Ishikawa (cell line): ENCODE measurements around the gene MALL.

Source experiments
- CEBPB ChIP-seq: IDR thresholded peaks from 2 replicates; pipeline ENCODE4 v1.6.1; 2012
- CREB1 ChIP-seq: IDR thresholded peaks from 2 replicates; pipeline ENCODE4 v1.6.1; 2012; ENCODE audit warnings: low read depth
- EGR1 ChIP-seq: IDR thresholded peaks from 2 replicates; pipeline ENCODE4 v1.6.1; 2012
- EP300 ChIP-seq: IDR thresholded peaks from 2 replicates; pipeline ENCODE4 v1.6.1; 2012; ENCODE audit warnings: borderline replicate concordance
- FOXM1 ChIP-seq: IDR thresholded peaks from 2 replicates; pipeline ENCODE4 v1.6.1; 2012; ENCODE audit warnings: low read depth, borderline replicate concordance
- NFIC ChIP-seq: IDR thresholded peaks from 2 replicates; pipeline ENCODE4 v1.6.1; 2012
- RAD21 ChIP-seq: IDR thresholded peaks from 2 replicates; pipeline ENCODE4 v1.6.1; 2012; ENCODE audit warnings: low read depth
- TAF1 ChIP-seq: IDR thresholded peaks from 2 replicates; pipeline ENCODE4 v1.6.1; 2012; ENCODE audit warnings: low read depth, mild to moderate bottlenecking
- TCF12 ChIP-seq: IDR thresholded peaks from 2 replicates; pipeline ENCODE4 v1.6.1; 2012; ENCODE audit warnings: low read depth
- TEAD4 ChIP-seq: IDR thresholded peaks from 2 replicates; pipeline ENCODE4 v1.6.1; 2012
- YY1 ChIP-seq: IDR thresholded peaks from 2 replicates; pipeline ENCODE4 v1.6.1; 2012; ENCODE audit warnings: low read depth
- ZBTB7A ChIP-seq: IDR thresholded peaks from 2 replicates; pipeline ENCODE4 v1.6.1; 2012; ENCODE audit warnings: low read depth
- TF ChIP-seq, protein P1 (sequence below): IDR thresholded peaks from 2 replicates; pipeline ENCODE4 v1.6.1; 2012
- TF ChIP-seq, protein P2 (sequence below): IDR thresholded peaks from 2 replicates; pipeline ENCODE4 v1.6.1; 2012
- TF ChIP-seq, protein P3 (sequence below): IDR thresholded peaks from 2 replicates; pipeline ENCODE4 v1.6.1; 2012; ENCODE audit warnings: low read depth, mild to moderate bottlenecking

MALL gene

DNA sequence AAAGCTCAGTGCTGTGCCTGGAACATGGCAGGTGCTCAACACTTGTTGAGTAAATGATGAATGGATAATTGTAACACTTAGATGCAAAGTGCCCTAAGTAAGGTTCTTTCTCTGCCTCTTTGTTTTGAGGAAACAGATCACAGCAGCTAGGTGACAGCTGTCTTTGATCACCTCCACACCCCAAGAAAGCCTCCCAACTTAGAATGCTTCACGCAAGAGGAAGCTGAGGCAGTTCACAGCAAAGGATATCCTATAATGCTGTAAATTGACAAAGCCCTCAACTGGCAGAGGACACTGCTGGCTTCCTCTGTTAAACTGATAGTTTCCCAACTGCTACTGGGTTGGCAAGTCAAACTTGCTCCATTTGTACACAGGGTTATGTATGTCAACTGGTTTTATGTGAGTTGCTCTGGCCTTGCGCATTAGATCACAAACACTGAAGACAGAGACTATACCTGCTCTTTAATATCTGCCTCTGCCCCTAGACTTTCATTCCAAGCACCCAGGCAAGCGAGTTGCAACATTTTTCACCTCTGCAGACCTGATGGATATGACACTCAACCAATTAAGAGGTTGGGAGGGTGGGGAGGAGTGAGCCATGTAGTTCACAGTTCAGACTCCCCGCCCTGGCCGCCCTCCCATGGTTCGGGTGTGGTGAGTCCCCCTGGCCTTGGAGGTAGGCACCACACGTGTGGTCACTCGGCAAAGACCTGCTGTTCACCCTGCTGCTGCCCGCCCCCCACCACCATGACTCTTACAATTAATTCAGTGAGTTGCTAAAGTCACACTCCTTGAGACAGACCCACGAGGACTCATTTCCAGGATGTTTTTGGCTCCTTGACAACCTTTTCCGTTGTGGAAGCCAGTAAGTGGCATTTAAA lies 4.8 kb upstream of the MALL start:
- no peak for TF ChIP-seq CREB1
- TF ChIP-seq TAF1 = no peak
- no peak for TF ChIP-seq ZBTB7A
- TF ChIP-seq RAD21 = no peak
- no peak for TF ChIP-seq FOXM1
- TF ChIP-seq TCF12 = no peak
- no peak for TF ChIP-seq EGR1
- TF ChIP-seq, protein P1, sequence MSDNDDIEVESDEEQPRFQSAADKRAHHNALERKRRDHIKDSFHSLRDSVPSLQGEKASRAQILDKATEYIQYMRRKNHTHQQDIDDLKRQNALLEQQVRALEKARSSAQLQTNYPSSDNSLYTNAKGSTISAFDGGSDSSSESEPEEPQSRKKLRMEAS = no peak

DNA sequence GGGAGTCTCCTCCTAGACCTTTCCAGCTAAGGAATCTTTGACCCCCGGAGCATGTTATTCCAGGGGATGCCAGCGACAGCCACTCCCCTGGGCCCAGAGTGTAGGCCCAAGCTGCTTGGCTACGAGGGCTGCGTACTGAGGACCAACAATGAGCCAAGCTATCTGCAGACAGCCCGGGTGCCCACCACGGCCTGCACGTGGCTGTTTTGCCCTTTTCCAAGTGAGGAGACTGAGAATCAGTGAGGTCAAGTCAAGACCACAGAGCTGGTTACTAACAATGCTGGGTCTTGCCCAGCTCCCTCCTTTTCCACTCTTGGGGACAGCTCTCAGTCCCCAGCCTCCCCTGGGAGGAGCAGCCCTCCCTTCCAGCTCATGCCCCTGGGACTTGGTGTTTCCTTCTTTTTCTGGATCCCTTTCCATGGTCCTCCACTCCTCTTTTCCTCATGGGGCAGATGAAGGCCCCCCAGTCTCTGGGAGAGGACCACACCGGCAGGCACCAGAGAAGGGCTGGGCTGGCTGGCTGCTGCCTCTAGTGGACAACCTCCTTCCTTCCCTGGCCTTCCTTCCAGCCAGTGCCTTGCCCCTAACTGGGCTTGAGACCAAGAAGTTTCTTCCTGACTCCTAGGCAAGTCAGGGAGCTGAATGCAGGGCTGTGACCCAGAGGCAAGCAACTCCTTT lies 550 bp upstream of the MALL start:
- peak; percentile 55 for TF ChIP-seq RAD21
- TF ChIP-seq EP300 = peak; percentile 9; the same call in 1 of the 2 replicates
- no peak for TF ChIP-seq CEBPB
- TF ChIP-seq, protein P1 = peak; percentile 35; the same call in 1 of the 2 replicates

DNA sequence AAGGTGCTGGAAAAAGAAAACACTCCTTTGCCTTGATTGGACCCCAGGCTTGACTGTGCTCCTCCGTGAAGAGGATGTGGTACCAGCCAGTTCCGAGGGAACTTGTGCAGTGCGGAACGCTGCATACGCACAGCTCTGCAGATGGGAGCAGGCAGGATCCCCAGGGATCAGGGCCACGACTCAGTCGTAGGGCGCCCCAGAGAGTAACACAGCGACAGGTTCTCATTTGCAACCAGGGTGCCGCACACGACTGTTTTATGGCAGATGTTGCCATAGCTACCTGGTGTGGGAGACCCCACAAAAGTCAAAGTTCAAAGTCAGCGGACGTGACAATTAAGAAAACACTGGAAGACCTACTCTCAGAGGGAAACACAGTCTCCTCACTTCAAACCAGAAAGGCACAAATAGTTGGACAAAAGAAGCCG lies 779 bp downstream of the MALL start:
- TF ChIP-seq FOXM1 (no peak), RAD21 (no peak), YY1 (no peak), TEAD4 (no peak), EP300 (no peak), EGR1 (no peak), CREB1 (no peak), ZBTB7A (no peak), TAF1 (no peak), NFIC (no peak), TCF12 (no peak)
- TF ChIP-seq, protein P2, sequence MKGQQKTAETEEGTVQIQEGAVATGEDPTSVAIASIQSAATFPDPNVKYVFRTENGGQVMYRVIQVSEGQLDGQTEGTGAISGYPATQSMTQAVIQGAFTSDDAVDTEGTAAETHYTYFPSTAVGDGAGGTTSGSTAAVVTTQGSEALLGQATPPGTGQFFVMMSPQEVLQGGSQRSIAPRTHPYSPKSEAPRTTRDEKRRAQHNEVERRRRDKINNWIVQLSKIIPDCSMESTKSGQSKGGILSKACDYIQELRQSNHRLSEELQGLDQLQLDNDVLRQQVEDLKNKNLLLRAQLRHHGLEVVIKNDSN = no peak
- TF ChIP-seq, protein P3, sequence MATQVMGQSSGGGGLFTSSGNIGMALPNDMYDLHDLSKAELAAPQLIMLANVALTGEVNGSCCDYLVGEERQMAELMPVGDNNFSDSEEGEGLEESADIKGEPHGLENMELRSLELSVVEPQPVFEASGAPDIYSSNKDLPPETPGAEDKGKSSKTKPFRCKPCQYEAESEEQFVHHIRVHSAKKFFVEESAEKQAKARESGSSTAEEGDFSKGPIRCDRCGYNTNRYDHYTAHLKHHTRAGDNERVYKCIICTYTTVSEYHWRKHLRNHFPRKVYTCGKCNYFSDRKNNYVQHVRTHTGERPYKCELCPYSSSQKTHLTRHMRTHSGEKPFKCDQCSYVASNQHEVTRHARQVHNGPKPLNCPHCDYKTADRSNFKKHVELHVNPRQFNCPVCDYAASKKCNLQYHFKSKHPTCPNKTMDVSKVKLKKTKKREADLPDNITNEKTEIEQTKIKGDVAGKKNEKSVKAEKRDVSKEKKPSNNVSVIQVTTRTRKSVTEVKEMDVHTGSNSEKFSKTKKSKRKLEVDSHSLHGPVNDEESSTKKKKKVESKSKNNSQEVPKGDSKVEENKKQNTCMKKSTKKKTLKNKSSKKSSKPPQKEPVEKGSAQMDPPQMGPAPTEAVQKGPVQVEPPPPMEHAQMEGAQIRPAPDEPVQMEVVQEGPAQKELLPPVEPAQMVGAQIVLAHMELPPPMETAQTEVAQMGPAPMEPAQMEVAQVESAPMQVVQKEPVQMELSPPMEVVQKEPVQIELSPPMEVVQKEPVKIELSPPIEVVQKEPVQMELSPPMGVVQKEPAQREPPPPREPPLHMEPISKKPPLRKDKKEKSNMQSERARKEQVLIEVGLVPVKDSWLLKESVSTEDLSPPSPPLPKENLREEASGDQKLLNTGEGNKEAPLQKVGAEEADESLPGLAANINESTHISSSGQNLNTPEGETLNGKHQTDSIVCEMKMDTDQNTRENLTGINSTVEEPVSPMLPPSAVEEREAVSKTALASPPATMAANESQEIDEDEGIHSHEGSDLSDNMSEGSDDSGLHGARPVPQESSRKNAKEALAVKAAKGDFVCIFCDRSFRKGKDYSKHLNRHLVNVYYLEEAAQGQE = no peak
- TF ChIP-seq, protein P1 = no peak

DNA sequence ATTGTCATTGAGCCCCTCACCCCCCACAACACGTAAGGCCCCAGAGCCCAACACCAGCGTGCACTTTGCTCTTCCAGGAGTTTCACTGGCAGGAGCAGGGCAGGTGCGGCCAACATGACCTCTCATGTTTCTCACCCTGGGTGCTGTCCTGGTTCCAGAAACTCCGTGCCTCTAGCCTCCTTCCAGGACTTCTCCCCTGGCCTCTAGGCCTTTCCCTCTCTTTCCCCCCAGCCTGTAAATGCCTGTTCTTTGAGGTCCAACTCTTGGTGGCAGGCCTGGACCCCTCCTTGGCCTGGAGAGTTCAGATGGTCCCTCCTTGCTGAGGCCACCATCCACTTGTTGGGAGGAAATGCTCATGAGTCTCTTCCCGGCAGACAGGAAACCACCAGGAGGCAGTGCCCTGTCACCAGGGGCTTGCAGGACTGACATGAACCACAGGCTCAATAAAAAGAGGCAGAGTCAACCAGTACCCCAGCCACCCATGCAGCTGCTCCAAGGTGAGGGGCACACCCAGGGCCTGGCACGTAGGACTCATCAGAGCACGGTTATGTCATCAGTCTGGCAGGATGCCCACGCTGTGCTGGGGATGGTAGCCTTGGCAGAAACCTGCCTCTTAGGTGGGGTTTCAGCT lies 1.5 kb downstream of the MALL start:
- no peak for TF ChIP-seq YY1
- TF ChIP-seq NFIC = peak; percentile 52; the same call in 1 of the 2 replicates

DNA sequence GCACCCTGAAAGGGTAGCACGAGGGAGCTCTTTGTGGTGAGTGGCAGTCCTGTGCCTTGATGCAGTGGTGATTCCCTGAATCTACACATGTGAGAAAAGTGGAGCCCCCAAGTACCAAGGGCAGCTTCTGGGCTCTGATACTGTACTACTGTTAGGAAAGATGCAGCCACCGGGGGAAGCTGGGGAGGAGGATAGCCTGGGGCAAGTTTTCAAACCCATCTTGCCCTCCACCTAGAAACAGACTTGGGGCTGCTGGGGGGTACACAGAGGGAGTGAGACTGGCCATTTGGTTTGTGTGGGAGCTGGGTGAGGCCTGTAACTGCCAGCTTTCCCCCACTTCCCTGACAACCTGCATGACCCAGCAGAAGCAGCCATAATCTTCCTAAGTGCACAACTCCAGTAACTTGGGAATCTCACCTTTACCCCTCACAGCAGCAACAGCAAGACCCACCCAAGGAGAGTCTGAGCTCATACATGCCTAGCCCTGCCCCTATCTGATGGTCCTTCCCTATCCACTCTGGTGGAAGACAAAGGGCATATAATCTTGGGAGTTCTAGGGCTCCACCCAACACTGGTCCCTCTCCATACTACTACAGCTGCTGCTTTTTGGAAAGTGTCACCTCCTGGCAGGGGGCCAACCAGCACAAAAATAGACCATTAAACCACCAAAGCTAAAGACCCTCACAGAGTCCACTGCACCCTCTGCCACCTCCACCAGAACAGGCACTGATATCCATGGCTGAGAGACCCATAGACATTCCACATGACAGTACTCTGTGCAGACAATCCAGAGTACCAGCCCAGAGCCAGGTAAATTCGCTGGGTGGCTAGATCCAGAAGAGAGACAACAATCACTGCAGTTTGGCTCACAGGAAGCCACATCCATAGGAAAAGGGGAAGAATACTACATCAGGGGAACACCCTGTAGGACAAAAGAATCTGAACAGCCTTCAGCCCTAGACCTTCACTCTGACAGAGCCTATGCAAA lies 8.2 kb downstream of the MALL start:
- TF ChIP-seq TCF12 (no peak), NFIC (0 out of 2 replicates have a peak, but pooled peaks have one; percentile 16)

DNA sequence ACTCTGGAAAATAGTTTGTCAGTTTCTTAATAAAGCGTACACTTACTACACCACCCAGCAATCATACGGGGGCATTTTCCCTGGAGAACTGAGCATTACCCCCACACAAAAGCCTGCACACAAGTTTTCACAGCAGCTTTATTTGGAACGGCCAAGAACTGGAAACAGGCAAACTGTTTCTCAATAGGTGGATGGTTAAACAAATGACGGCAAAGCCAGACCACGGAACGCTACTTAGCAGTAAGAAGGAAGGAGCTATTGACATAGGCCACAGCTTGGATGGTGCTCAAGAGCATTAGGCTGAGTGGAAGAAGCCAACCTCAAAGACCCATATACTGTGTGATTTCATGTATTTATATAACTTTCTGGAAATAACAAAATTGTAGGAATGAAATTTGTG lies 9.0 kb downstream of the MALL start:
- TF ChIP-seq CREB1 = no peak
- no peak for TF ChIP-seq RAD21
- TF ChIP-seq NFIC = no peak
- no peak for TF ChIP-seq TEAD4
- no peak for TF ChIP-seq YY1
- TF ChIP-seq, protein P2 = no peak
- TF ChIP-seq, protein P1 = no peak
- no peak for TF ChIP-seq ZBTB7A
- TF ChIP-seq FOXM1 = no peak
- TF ChIP-seq EGR1 = no peak
- TF ChIP-seq EP300 = no peak
- no peak for TF ChIP-seq TCF12
- TF ChIP-seq, protein P3 = no peak
